ENCODE results near the gene CD200R1L.

The CD200R1L gene

DNA sequence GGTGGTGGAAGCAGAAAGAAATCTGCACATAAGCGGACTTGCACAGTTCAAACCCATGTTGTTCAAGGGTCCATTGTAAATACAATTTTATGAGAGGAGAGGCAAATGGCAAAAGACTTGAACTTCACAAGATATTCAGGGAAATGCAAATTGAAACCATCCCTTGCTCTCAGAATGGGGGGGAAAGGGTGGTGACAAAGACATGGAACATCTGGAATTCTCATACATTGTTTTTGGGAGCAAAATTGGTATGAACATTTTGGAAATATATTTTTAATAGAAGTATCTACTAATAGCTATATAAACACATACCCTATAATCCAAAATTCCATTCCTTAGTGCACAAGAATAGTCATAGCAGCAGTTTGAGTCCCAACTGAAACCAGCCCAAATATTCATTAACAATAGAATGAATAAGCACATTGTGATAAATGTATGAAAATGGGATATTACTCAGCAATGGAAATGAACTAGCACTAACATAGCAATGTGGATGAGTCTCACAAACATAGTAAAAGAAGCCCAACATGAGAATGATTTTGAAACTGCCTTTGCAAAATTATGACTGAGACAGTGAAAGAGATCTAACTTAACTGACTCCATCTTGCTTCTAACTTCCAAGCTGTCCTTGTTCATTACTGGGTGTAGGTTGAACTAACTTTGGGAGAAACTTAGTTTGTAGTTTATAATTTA is 77.2 kb downstream of the CD200R1L start:
- no peak for DNase-seq

DNA sequence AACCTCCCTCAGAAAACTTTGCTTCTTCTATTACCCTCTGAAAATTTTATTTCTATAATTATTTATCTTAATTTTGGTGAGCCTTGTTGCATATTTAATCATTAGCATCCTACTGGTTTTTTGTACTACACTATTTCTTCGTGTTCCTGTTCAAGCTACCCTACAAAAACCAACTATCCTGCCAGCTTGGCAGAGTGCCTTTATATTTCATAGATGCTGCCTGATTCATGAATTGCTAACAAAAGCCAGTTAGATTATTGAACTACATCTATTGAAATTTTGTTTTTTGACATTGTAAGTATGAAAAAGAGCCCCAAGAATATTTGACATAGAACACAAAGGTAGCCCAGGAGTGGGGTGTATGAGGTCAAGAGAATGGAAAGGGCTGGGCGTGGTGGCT is 78.9 kb downstream of the CD200R1L start:
- DNase-seq: no peak

DNA sequence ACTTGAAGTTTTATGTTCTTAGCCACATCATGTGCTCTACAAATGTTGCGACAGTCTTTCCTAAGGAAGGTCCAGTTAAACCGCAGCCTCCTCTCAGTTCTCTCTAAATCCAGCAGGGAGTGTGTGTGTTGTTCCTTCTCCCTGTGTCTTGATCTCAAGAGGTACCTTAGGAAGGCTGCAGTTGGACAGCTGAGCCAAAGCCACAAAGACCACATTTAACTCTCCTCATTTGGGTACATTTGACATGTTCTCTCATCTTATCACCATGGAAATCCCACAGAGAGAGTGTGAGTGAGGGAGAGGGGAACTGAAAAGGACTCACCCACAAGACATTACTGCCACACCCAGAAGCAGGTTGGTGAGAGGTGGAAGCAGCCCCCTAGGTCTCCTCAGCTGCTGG is 79.5 kb downstream of the CD200R1L start:
- no peak for DNase-seq
